K562 (cell line): ENCODE measurements around the gene PPM1L.

Experiments used
- CTCF ChIP-seq, 3 experiments: IDR thresholded peaks in 2 of 3; conservative IDR thresholded peaks in 1 of 3; 2 replicates each; pipeline ENCODE4 v1.5.1; 2011 to 2012; ENCODE audit warnings: low read length in 3 of 3, mild to moderate bottlenecking in 3 of 3, control low read depth in 2 of 3, improper control_type of control experiment in 1 of 3, inconsistent platforms in 1 of 3, low read depth in 1 of 3, mixed read lengths in 1 of 3, moderate library complexity in 1 of 3; ENCODE audit not compliant: insufficient read depth in 2 of 3
- EHMT2 ChIP-seq: fragments of 450-650 bp; IDR thresholded peaks from 2 replicates; pipeline ENCODE4 v1.6.1; 2018; ENCODE audit warnings: antibody characterized with exemption
- KDM2B ChIP-seq: fragments of 250-450 bp; sonication (Bioruptor Pico); IDR thresholded peaks from 2 replicates; pipeline ENCODE4 v1.8.0; 2021; ENCODE audit warnings: mild to moderate bottlenecking, moderate library complexity
- USF2 ChIP-seq: sonication (generic); formaldehyde crosslinking; IDR thresholded peaks from 2 replicates; pipeline ENCODE4 v1.5.0; 2020; ENCODE audit warnings: missing genetic modification reagents

- no peak for TF ChIP-seq CTCF (IDR thresholded peaks at IDR 0.05 in 2 of 3, conservative IDR thresholded peaks at IDR 0.05 in 1 of 3; ENCODE audit: insufficient read depth in 2 of 3, low read depth in 1 of 3, low read length in 3 of 3)
- no peak for TF ChIP-seq KDM2B (CRISPR knock-in tag)
- TF ChIP-seq USF2 (CRISPR knock-in tag) = no peak
- TF ChIP-seq EHMT2 = no peak
Observed at GRCh38 chr3:160735826-160736225, 20.2 kb upstream of the PPM1L start.
